Panc1 (cell line): ENCODE data around the gene GUK1. TPM values are rescaled to one million over a fixed set of nuclear protein-coding genes. Genes with fewer than 3 reads are reported as not detected.

Source experiments
- ATAC-seq: fragments of 200-7000 bp; cut with Tn5 transposase; 2 replicates; pipeline ENCODE4 v1.9.1; 2020; ENCODE audit warnings: mild to moderate bottlenecking, moderate library complexity
- BruUV-seq: library from RNA; stranded (reverse); fragments of 400-500 nt; replicated peaks from 2 replicates; lab custom pipeline; 2021; lab: Mats Ljungman, UMichigan
- CTCF ChIA-PET: fragments of 300-600 bp; sonication (Branson Sonifier 250); formaldehyde crosslinking; loops from one replicate; lab custom pipeline; 2022; ENCODE audit warnings: antibody characterized with exemption; lab: Charles Lee
- POLR2A ChIA-PET: fragments of 300-600 bp; sonication (Branson Sonifier 250); formaldehyde crosslinking; loops from one replicate; lab custom pipeline; 2022; ENCODE audit warnings: antibody characterized with exemption; lab: Charles Lee
- DNase-seq: peaks from one replicate; pipeline ENCODE4 v3.0.0-alpha.2; 2010; ENCODE audit warnings: low read depth, low spot score
- H3K27ac ChIP-seq: 2 replicates; pipeline ENCODE4 v1.5.1; 2011; ENCODE audit warnings: mild to moderate bottlenecking, low read length, inconsistent platforms
- H3K27me3 ChIP-seq: fragments of 200-500 bp; sonication (Bioruptor generic); 2 replicates; pipeline ENCODE4 v1.6.0; 2014; ENCODE audit warnings: low read length, inconsistent platforms; ENCODE audit not compliant: control insufficient read depth, insufficient read depth
- H3K36me3 ChIP-seq: fragments of 200-500 bp; sonication (Bioruptor generic); 2 replicates; pipeline ENCODE4 v1.5.1; 2014; ENCODE audit warnings: inconsistent platforms, mild to moderate bottlenecking, low read length, moderate library complexity; ENCODE audit not compliant: control insufficient read depth, insufficient read depth
- H3K4me1 ChIP-seq: 2 replicates; pipeline ENCODE4 v1.5.1; 2011; ENCODE audit warnings: inconsistent platforms, mild to moderate bottlenecking, low read length, moderate library complexity; ENCODE audit not compliant: control insufficient read depth, insufficient read depth
- H3K4me3 ChIP-seq, 2 experiments: 2 replicates each; pipeline ENCODE4 v1.5.1; 2011 to 2012; ENCODE audit warnings: low read depth in 2 of 2, low read length in 2 of 2, mild to moderate bottlenecking in 2 of 2, inconsistent platforms in 1 of 2, moderate library complexity in 1 of 2
- H3K9me3 ChIP-seq: fragments of 200-500 bp; sonication (Bioruptor generic); 2 replicates; pipeline ENCODE4 v1.5.1; 2014; ENCODE audit warnings: low read depth, mild to moderate bottlenecking, inconsistent platforms, low read length, moderate library complexity; ENCODE audit not compliant: control insufficient read depth, insufficient read depth
- POLR2AphosphoS5 ChIP-seq: IDR thresholded peaks from 2 replicates; pipeline ENCODE4 v1.6.1; 2012; ENCODE audit warnings: mild to moderate bottlenecking, low read depth, low read length, moderate library complexity
- SIN3A ChIP-seq: IDR thresholded peaks from 2 replicates; pipeline ENCODE4 v1.6.1; 2012; ENCODE audit warnings: low read depth, mild to moderate bottlenecking, low read length, moderate library complexity, borderline replicate concordance; ENCODE audit not compliant: insufficient read depth
- TCF7L2 ChIP-seq: IDR thresholded peaks from 2 replicates; pipeline ENCODE4 v1.6.1; 2011; ENCODE audit warnings: mild to moderate bottlenecking, low read depth, low read length, inconsistent platforms
- in situ Hi-C: cut with HindIII; loops from 2 replicates; pipeline ENCODE4 v1.10.0; 2016; ENCODE audit warnings: low sequenced_read_pairs, low pct_unique_long_range_greater_than_20kb
- intact Hi-C: fragments of 100-400 bp; cut with micrococcal nuclease; formaldehyde crosslinking; loops from one replicate; pipeline ENCODE4 v1.10.0; 2022; ENCODE audit not compliant: unreplicated experiment
- total RNA-seq: library from RNA; stranded (reverse); gene quantifications from one replicate; pipeline ENCODE4 v1.2.1, GENCODE V29; 2021; ENCODE audit not compliant: unreplicated experiment
- TF ChIP-seq, protein P1 (sequence below), 2 experiments: IDR thresholded peaks; 2 replicates each; pipeline ENCODE4 v1.6.1; 2011 to 2012; ENCODE audit warnings: low read depth in 2 of 2, control low read depth in 1 of 2, low read length in 1 of 2, mild to moderate bottlenecking in 1 of 2, moderate library complexity in 1 of 2; ENCODE audit not compliant: insufficient read depth in 1 of 2
- TF ChIP-seq, protein P2 (sequence below): fragments of 450-650 bp; IDR thresholded peaks from 2 replicates; pipeline ENCODE4 v1.5.1; 2017; ENCODE audit warnings: mild to moderate bottlenecking

GUK1 gene
- total RNA-seq, 1 experiment from 2014 or later, result 188 TPM

DNA sequence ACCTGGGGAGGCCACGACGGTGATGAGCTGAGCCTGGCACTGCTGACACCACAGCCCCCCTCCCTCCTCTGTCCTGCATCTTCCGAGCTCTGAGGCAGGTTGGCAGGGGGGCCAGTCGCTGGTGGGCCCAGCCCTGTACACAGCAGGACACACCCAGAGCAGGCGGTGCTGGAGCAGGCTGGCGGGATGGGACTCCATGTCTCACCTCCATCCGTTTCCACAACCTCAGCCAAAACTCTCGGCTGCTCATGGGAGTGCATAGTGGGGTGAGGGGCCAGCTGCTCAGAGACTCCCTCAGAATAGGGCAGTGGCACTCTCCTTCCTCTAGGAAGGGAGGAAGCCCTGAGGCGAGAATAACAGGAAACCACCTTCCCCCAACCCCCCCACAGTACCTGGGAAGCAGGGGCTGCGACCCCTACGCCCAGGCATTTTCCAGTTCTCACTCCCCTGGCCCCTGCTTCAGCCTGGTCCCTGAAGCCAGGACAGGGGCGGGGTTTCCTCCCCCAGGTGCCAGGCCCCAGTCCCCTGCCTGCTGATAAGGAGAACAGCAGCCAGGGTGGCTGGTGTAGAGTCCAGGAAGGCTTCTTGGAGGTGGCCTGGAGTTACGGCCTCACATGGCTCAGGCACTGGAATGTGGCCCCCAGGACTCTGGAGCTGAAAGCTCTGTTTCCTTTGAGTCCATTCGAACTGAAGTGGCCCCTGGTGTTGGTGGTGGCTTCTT lies 22.4 kb downstream of the GUK1 start:
- Histone ChIP-seq H3K36me3 (no peaks in the 10 kb centered on the region), H3K4me3 (no peak overlapping the region), H3K4me1 (peaks cover 13% of the 10 kb centered on the region), H3K27ac (peak overlapping the region; percentile 48), H3K27me3 (no peaks in the 10 kb centered on the region), H3K9me3 (no peaks in the 10 kb centered on the region)
- ChIA-PET POLR2A (no interaction called here), CTCF (no interaction called here)
- in situ Hi-C loops (no loop called here), intact Hi-C loops (no loop called here)
- BruUV-seq, result no TSS peak
- no peak for DNase-seq
- ATAC-seq, result no peak
- TF ChIP-seq TCF7L2 (no peak), POLR2AphosphoS5 (no peak), SIN3A (no peak)
- TF ChIP-seq, protein P1, sequence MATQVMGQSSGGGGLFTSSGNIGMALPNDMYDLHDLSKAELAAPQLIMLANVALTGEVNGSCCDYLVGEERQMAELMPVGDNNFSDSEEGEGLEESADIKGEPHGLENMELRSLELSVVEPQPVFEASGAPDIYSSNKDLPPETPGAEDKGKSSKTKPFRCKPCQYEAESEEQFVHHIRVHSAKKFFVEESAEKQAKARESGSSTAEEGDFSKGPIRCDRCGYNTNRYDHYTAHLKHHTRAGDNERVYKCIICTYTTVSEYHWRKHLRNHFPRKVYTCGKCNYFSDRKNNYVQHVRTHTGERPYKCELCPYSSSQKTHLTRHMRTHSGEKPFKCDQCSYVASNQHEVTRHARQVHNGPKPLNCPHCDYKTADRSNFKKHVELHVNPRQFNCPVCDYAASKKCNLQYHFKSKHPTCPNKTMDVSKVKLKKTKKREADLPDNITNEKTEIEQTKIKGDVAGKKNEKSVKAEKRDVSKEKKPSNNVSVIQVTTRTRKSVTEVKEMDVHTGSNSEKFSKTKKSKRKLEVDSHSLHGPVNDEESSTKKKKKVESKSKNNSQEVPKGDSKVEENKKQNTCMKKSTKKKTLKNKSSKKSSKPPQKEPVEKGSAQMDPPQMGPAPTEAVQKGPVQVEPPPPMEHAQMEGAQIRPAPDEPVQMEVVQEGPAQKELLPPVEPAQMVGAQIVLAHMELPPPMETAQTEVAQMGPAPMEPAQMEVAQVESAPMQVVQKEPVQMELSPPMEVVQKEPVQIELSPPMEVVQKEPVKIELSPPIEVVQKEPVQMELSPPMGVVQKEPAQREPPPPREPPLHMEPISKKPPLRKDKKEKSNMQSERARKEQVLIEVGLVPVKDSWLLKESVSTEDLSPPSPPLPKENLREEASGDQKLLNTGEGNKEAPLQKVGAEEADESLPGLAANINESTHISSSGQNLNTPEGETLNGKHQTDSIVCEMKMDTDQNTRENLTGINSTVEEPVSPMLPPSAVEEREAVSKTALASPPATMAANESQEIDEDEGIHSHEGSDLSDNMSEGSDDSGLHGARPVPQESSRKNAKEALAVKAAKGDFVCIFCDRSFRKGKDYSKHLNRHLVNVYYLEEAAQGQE (IDR thresholded peaks at IDR 0.05; ENCODE audit: insufficient read depth in 1 of 2, low read depth in 2 of 2, low read length in 1 of 2), result no peak
- TF ChIP-seq, protein P2, sequence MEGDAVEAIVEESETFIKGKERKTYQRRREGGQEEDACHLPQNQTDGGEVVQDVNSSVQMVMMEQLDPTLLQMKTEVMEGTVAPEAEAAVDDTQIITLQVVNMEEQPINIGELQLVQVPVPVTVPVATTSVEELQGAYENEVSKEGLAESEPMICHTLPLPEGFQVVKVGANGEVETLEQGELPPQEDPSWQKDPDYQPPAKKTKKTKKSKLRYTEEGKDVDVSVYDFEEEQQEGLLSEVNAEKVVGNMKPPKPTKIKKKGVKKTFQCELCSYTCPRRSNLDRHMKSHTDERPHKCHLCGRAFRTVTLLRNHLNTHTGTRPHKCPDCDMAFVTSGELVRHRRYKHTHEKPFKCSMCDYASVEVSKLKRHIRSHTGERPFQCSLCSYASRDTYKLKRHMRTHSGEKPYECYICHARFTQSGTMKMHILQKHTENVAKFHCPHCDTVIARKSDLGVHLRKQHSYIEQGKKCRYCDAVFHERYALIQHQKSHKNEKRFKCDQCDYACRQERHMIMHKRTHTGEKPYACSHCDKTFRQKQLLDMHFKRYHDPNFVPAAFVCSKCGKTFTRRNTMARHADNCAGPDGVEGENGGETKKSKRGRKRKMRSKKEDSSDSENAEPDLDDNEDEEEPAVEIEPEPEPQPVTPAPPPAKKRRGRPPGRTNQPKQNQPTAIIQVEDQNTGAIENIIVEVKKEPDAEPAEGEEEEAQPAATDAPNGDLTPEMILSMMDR, result no peak

DNA sequence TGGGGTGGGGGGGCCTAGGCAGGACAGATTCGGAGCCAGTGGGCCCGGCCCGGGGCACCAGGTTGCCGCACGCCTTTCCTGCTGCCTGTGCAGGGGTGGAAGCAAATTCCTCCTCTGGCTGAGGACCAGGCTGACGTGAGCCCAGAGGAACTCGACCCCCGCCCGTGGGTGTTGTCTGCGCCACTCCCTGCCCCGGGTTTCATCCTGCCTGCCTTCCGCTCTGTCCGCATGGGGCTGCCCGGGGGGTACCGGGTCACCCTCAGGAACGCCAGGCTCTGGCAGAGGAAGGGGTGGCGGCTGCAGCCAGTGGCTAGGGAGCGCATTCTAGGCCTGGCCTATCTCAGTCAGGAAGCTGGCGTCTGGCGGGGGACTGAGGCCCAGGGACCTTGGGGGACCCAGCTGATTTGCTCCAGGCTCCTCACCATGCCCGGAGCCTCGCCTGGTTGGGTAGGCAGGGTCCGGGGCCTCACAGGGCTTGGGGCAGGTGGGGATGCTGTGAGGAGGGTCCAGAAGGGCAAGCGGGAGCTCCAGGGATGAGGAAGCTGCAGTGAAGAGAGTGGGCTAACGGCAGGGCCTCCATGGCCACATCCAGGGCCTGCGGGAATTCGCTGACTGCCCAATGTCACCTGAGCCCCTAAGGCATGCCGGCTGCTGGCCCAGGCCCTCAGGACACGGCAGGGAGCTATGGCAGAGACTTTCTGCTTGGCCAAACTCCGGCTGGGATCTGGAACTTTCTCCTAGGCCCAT lies 23.1 kb downstream of the GUK1 start:
- ChIA-PET CTCF (no interaction called here), POLR2A (no interaction called here)
- peak overlapping the region; percentile 48; the same call in 1 of the 2 replicates for H3K27ac ChIP-seq
- in situ Hi-C loops (no loop called here), intact Hi-C loops (no loop called here)
- TF ChIP-seq POLR2AphosphoS5 (no peak), TCF7L2 (no peak), SIN3A (no peak)
- TF ChIP-seq, protein P2, result no peak
- TF ChIP-seq, protein P1 (IDR thresholded peaks at IDR 0.05; ENCODE audit: insufficient read depth in 1 of 2, low read depth in 2 of 2, low read length in 1 of 2), result no peak
- BruUV-seq, result no TSS peak
- peaks cover 13% of the 10 kb centered on the region for H3K4me1 ChIP-seq
- no peak overlapping the region for H3K4me3 ChIP-seq
- H3K27me3 ChIP-seq, result no peaks in the 10 kb centered on the region
- ATAC-seq (no peak), DNase-seq (no peak)
- no peaks in the 10 kb centered on the region for H3K9me3 ChIP-seq
- H3K36me3 ChIP-seq, result no peaks in the 10 kb centered on the region
